Fibroblast of lung (primary cell): ENCODE data around the gene RBM20. TPM values are rescaled to one million over a fixed set of nuclear protein-coding genes. Genes with fewer than 3 reads are reported as not detected.

Source experiments
- DNase-seq, 2 donors: peaks; one replicate each; pipeline versions ENCODE4 v3.0.0 to v3.0.0-alpha.2; 2010; ENCODE audit warnings: low read depth in 2 of 2
- H2AFZ ChIP-seq: 2 replicates; pipeline ENCODE4 v1.5.1; 2012; ENCODE audit warnings: low read length, control low read depth, inconsistent platforms
- H3K27ac ChIP-seq: 2 replicates; pipeline ENCODE4 v1.5.1; 2011; ENCODE audit warnings: low read length, control low read depth; ENCODE audit not compliant: insufficient read depth
- H3K27me3 ChIP-seq: 2 replicates; pipeline ENCODE4 v1.5.1; 2011; ENCODE audit warnings: mild to moderate bottlenecking, low read length; ENCODE audit not compliant: control insufficient read depth, insufficient read depth
- H3K36me3 ChIP-seq: 2 replicates; pipeline ENCODE4 v1.5.1; 2011; ENCODE audit warnings: low read length; ENCODE audit not compliant: control insufficient read depth, insufficient read depth
- H3K4me1 ChIP-seq: 2 replicates; pipeline ENCODE4 v1.5.1; 2011; ENCODE audit warnings: low read length; ENCODE audit not compliant: control insufficient read depth, insufficient read depth; ENCODE audit errors: extremely low read depth
- H3K4me2 ChIP-seq: 2 replicates; pipeline ENCODE4 v1.5.1; 2011; ENCODE audit warnings: low read length, control low read depth; ENCODE audit not compliant: insufficient read depth; ENCODE audit errors: extremely low read depth
- H3K4me3 ChIP-seq, 4 experiments: fragments of 200-600 bp in 1 of 4; sonication (generic) in 1 of 4; replicated peaks in 1 of 4; 2 replicates each; pipeline ENCODE4 v1.5.1; 2011 to 2016; ENCODE audit warnings: low read length in 4 of 4, low read depth in 3 of 4, mild to moderate bottlenecking in 3 of 4, control low read depth in 2 of 4, inconsistent platforms in 1 of 4, mixed read lengths in 1 of 4; ENCODE audit not compliant: insufficient read depth in 1 of 4; ENCODE audit errors: control extremely low read depth in 1 of 4
- H3K79me2 ChIP-seq: 2 replicates; pipeline ENCODE4 v1.5.1; 2012; ENCODE audit warnings: mild to moderate bottlenecking, low read length, inconsistent platforms; ENCODE audit not compliant: control insufficient read depth, insufficient read depth
- H3K9ac ChIP-seq: 2 replicates; pipeline ENCODE4 v1.5.1; 2011; ENCODE audit warnings: mild to moderate bottlenecking, low read length, control low read depth; ENCODE audit not compliant: insufficient read depth
- H3K9me3 ChIP-seq: 2 replicates; pipeline ENCODE4 v1.5.1; 2012; ENCODE audit warnings: low read depth, low read length; ENCODE audit not compliant: control insufficient read depth, insufficient read depth
- H4K20me1 ChIP-seq: 2 replicates; pipeline ENCODE4 v1.5.1; 2011; ENCODE audit warnings: low read length; ENCODE audit not compliant: control insufficient read depth, insufficient read depth; ENCODE audit errors: extremely low read depth
- EZH2 ChIP-seq: IDR thresholded peaks from 2 replicates; pipeline ENCODE4 v1.5.1; 2012; ENCODE audit warnings: low read length, control low read depth, mild to moderate bottlenecking; ENCODE audit errors: missing control alignments
- polyA plus RNA-seq, 2 donors: library from polyadenylated mRNA; depleted of rRNA in 1 of 2; stranded (reverse) in 1 of 2; unstranded in 1 of 2; fragments of >200 nt; gene quantifications; 2 replicates each; pipeline ENCODE4 v1.2.1, GENCODE V29; 2011 to 2012; ENCODE audit warnings: missing spikeins in 1 of 2
- total RNA-seq: library from RNA; depleted of rRNA; stranded (reverse); fragments of >200 nt; gene quantifications from 2 replicates; pipeline ENCODE4 v1.2.1, GENCODE V29; 2014
- TF ChIP-seq, protein P1 (sequence below), 2 donors: IDR thresholded peaks in 1 of 2; conservative IDR thresholded peaks in 1 of 2; 1 replicate in 1 of 2; 2 replicates in 1 of 2; pipeline ENCODE4 v1.5.1; 2011 to 2012; ENCODE audit warnings: low read length in 2 of 2, control low read depth in 1 of 2, inconsistent platforms in 1 of 2, low read depth in 1 of 2, mild to moderate bottlenecking in 1 of 2

Gene RBM20
- total and polyA plus RNA-seq, 2 donors (not counting 1 experiment from before 2014, with no cell fraction given), result under 0.01 to 0.05 TPM

DNA sequence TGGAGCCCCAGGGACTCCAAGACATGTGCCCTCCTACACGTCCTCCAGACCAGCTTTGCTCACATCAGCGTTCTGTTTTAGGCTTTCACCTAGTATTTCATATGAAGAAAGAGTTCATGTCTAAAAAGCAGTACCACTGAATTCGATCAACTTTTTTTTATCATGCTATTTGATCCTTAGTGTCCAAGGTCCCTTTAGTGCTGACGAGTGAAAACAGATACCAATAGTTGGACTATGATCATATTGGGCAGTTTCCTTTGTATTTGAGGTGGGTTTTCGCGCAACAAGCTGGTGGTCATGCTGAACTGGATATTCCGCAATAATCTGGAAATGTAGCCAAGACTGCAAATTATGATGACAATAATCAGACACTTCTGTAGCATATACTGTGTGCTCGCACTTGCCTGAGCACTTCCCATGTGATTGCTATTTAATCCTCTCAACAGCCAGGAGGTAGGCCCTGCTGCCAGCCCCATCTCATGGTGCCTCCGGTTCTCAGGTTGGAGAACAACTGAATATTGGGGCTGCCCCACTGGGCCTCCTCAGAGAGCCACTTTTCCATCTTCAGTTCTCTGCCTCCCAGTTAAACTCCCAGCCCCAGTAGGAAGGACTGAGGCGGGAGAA, 65.9 kb downstream of the RBM20 start:
- Histone ChIP-seq H3K4me1 (peaks cover 5% of the 10 kb centered on the region), H3K4me2 (no peak overlapping the region), H3K79me2 (no peaks in the 10 kb centered on the region), H3K9ac (no peak overlapping the region), H3K27me3 (no peaks in the 10 kb centered on the region), H3K36me3 (no peaks in the 10 kb centered on the region), H3K9me3 (no peaks in the 10 kb centered on the region), H3K4me3 (no peak overlapping the region), H3K27ac (no peak overlapping the region), H4K20me1 (no peaks in the 10 kb centered on the region), H2AFZ (no peak overlapping the region)
- no peak for DNase-seq
- no peak for TF ChIP-seq EZH2

DNA sequence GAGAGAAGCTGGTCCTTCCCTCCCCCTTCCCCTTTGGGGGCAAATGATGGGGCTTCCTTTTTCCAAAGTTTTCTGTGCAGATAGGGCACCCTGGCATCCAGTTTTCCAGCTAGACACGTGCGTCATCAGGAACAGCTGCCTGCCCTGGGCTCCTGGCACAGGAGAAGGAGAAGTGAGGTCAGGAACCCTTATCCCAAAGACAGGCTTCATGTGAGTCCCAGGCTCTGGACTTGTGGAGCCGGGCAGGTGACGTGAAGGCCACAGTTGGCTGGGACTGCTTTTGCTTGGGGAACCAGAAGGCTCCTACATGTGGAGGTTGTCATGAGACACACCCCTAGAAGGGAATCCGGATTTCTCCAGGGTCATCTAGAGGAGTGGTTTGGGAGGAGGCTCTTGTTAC, 66.5 kb downstream of the RBM20 start:
- Histone ChIP-seq H3K9me3 (no peaks in the 10 kb centered on the region), H3K4me1 (peaks cover 5% of the 10 kb centered on the region), H3K27ac (no peak overlapping the region), H3K79me2 (no peaks in the 10 kb centered on the region), H3K9ac (no peak overlapping the region), H2AFZ (no peak overlapping the region), H4K20me1 (no peaks in the 10 kb centered on the region), H3K4me3 (no peak overlapping the region), H3K27me3 (no peaks in the 10 kb centered on the region), H3K4me2 (no peak overlapping the region), H3K36me3 (no peaks in the 10 kb centered on the region)
- DNase-seq, result no peak
- TF ChIP-seq EZH2, result no peak
- TF ChIP-seq, protein P1, sequence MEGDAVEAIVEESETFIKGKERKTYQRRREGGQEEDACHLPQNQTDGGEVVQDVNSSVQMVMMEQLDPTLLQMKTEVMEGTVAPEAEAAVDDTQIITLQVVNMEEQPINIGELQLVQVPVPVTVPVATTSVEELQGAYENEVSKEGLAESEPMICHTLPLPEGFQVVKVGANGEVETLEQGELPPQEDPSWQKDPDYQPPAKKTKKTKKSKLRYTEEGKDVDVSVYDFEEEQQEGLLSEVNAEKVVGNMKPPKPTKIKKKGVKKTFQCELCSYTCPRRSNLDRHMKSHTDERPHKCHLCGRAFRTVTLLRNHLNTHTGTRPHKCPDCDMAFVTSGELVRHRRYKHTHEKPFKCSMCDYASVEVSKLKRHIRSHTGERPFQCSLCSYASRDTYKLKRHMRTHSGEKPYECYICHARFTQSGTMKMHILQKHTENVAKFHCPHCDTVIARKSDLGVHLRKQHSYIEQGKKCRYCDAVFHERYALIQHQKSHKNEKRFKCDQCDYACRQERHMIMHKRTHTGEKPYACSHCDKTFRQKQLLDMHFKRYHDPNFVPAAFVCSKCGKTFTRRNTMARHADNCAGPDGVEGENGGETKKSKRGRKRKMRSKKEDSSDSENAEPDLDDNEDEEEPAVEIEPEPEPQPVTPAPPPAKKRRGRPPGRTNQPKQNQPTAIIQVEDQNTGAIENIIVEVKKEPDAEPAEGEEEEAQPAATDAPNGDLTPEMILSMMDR (conservative IDR thresholded peaks at IDR 0.05 in 1 of 2, IDR thresholded peaks at IDR 0.05 in 1 of 2; ENCODE audit: low read depth in 1 of 2, low read length in 2 of 2), result no peak

DNA sequence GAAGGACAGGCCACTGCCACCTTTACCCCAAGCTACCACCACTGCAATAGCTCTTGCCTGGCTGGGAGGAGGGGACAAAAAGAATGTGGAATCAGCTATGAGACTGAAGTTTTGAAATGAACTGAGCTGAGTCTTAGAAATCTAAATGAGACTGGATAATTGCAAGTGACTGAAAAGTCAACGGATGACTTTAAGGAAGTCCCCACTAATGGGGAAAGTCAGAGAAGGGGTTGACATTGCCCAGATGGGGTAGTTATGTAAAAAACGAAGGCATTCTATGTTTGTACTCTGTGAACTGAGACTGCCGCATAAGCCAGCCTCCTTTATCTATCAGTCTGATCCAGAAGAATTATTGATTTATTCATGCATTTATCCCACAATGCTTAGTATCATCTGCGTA, 67.2 kb downstream of the RBM20 start:
- Histone ChIP-seq H3K79me2 (no peaks in the 10 kb centered on the region), H3K4me3 (no peak overlapping the region), H3K4me2 (no peak overlapping the region), H3K9me3 (no peaks in the 10 kb centered on the region), H3K9ac (no peak overlapping the region), H3K36me3 (no peaks in the 10 kb centered on the region), H3K4me1 (peaks cover 2% of the 10 kb centered on the region), H4K20me1 (no peaks in the 10 kb centered on the region), H2AFZ (no peak overlapping the region), H3K27ac (no peak overlapping the region), H3K27me3 (no peaks in the 10 kb centered on the region)
- TF ChIP-seq, protein P1 (conservative IDR thresholded peaks at IDR 0.05 in 1 of 2, IDR thresholded peaks at IDR 0.05 in 1 of 2; ENCODE audit: low read depth in 1 of 2, low read length in 2 of 2), result no peak
- no peak for DNase-seq
